Trophoblast cell (in vitro differentiated cells and primary cell): ENCODE data around the gene DPY19L1.
"Not testable (repeated sequence)": the region's sequence is repeated elsewhere in the genome, so short reads cannot be mapped to it uniquely, and the experiment has no call there.

Experiments used
- DNase-seq, 2 donors: peaks; one replicate each; pipeline ENCODE4 v3.0.0-alpha.2; 2016
- H2AFZ ChIP-seq: 2 replicates; pipeline ENCODE4 v1.6.1; 2013; ENCODE audit warnings: low read length, moderate library complexity, mild to moderate bottlenecking; ENCODE audit not compliant: insufficient read depth, poor library complexity
- H2AK5ac ChIP-seq: 2 replicates; pipeline ENCODE4 v1.6.1; 2013; ENCODE audit warnings: mild to moderate bottlenecking, low read length
- H2BK120ac ChIP-seq: 2 replicates; pipeline ENCODE4 v1.6.1; 2013; ENCODE audit warnings: low read length, mild to moderate bottlenecking, moderate library complexity; ENCODE audit not compliant: insufficient read depth, poor library complexity
- H2BK12ac ChIP-seq: 2 replicates; pipeline ENCODE4 v1.6.1; 2013; ENCODE audit warnings: mild to moderate bottlenecking, low read length, moderate library complexity
- H2BK5ac ChIP-seq: 2 replicates; pipeline ENCODE4 v1.6.1; 2013; ENCODE audit warnings: low read length, low read depth, moderate library complexity, mild to moderate bottlenecking; ENCODE audit not compliant: poor library complexity
- H3K14ac ChIP-seq: 2 replicates; pipeline ENCODE4 v1.6.1; 2013; ENCODE audit warnings: mild to moderate bottlenecking, low read length
- H3K18ac ChIP-seq: 2 replicates; pipeline ENCODE4 v1.6.1; 2013; ENCODE audit warnings: mild to moderate bottlenecking, low read length
- H3K23ac ChIP-seq: 2 replicates; pipeline ENCODE4 v1.6.1; 2013; ENCODE audit warnings: low read length
- H3K27ac ChIP-seq: 2 replicates; pipeline ENCODE4 v1.5.1; 2013; ENCODE audit warnings: low read depth, mild to moderate bottlenecking, inconsistent platforms, low read length, moderate library complexity
- H3K27me3 ChIP-seq: 2 replicates; pipeline ENCODE4 v1.6.1; 2013; ENCODE audit warnings: inconsistent platforms, mild to moderate bottlenecking, low read length, moderate library complexity; ENCODE audit not compliant: insufficient read depth
- H3K36me3 ChIP-seq, 2 experiments: 1 replicate in 1 of 2; 2 replicates in 1 of 2; pipeline ENCODE4 v1.6.1; 2013; ENCODE audit warnings: low read length in 2 of 2, mild to moderate bottlenecking in 2 of 2, moderate library complexity in 1 of 2; ENCODE audit not compliant: insufficient read depth in 2 of 2, control insufficient read depth in 1 of 2
- H3K4ac ChIP-seq: 2 replicates; pipeline ENCODE4 v1.6.1; 2013; ENCODE audit warnings: low read depth, mild to moderate bottlenecking, low read length, moderate library complexity
- H3K4me1 ChIP-seq, 2 experiments: 1 replicate in 1 of 2; 2 replicates in 1 of 2; pipeline ENCODE4 v1.6.1; 2013; ENCODE audit warnings: low read length in 2 of 2, mild to moderate bottlenecking in 2 of 2, moderate library complexity in 1 of 2; ENCODE audit not compliant: insufficient read depth in 2 of 2, control insufficient read depth in 1 of 2
- H3K4me2 ChIP-seq: 2 replicates; pipeline ENCODE4 v1.6.1; 2013; ENCODE audit warnings: inconsistent platforms, mild to moderate bottlenecking, low read length, moderate library complexity
- H3K4me3 ChIP-seq: 2 replicates; pipeline ENCODE4 v1.5.1; 2013; ENCODE audit warnings: mild to moderate bottlenecking, low read depth, low read length, inconsistent platforms
- H3K79me1 ChIP-seq: one replicate; pipeline ENCODE4 v1.6.1; 2013; ENCODE audit warnings: low read length
- H3K79me2 ChIP-seq: 2 replicates; pipeline ENCODE4 v1.6.1; 2013; ENCODE audit warnings: low read length, mild to moderate bottlenecking; ENCODE audit not compliant: control insufficient read depth, insufficient read depth, poor library complexity
- H3K9ac ChIP-seq: 2 replicates; pipeline ENCODE4 v1.6.1; 2013; ENCODE audit warnings: mild to moderate bottlenecking, low read length
- H3K9me3 ChIP-seq: 2 replicates; pipeline ENCODE4 v1.6.1; 2013; ENCODE audit warnings: low read depth, mild to moderate bottlenecking, control low read depth, inconsistent platforms, low read length; ENCODE audit not compliant: insufficient read depth
- H4K12ac ChIP-seq: 2 replicates; pipeline ENCODE4 v1.6.1; 2013; ENCODE audit warnings: low read depth, mild to moderate bottlenecking, low read length, moderate library complexity
- H4K8ac ChIP-seq: 2 replicates; pipeline ENCODE4 v1.6.1; 2013; ENCODE audit warnings: low read depth, mild to moderate bottlenecking, low read length, moderate library complexity
- H4K91ac ChIP-seq: one replicate; pipeline ENCODE4 v1.6.1; 2013; ENCODE audit warnings: low read depth, mild to moderate bottlenecking, low read length, moderate library complexity
- WGBS: extraction: QIAGEN DNeasy Blood & Tissue Kit; methylation state at CpG from one replicate; pipeline ENCODE4 v1.1.7; 2013; ENCODE audit warnings: missing lambda C conversion rate; ENCODE audit not compliant: insufficient read length, insufficient coverage; ENCODE audit errors: extremely low coverage; 5-methylcytosine and 5-hydroxymethylcytosine counted together

DPY19L1 gene

DNA sequence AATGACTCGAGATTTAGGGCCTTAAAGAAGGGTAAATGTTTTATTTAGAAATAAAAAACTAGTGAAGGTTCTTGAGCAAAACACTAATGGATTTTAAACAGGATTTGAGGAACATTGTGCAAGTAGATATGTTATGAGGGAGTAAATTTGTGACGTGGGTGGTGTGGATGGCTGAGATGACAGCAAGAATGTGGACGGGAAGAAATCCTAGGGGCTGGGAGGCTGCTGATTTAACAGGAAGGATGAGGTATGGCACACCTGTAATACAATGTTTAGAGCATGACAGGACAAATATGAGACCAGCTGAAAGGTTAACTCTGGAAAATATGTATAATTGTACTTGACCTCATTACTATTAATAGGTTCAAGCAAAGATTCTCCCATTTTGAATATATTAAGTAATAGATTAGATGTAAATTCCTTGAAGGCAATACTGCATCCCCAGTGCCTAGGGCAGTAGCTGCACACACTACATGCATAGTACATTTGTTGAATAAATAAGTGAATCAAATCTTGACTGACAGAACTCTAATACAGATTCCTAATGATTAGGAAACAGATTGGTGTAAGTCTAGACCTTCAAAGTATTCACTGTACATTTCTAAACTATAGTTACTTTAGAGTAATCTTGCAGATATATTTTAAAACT, 10.1 kb upstream of the DPY19L1 start:
- H3K4me1 ChIP-seq, H3K36me3 ChIP-seq, H4K91ac ChIP-seq, H3K18ac ChIP-seq, H3K9me3 ChIP-seq, H3K23ac ChIP-seq, H2AK5ac ChIP-seq, H3K27ac ChIP-seq, H2AFZ ChIP-seq, H3K79me1 ChIP-seq, H3K4ac ChIP-seq, H3K79me2 ChIP-seq, H2BK12ac ChIP-seq, H3K9ac ChIP-seq, H2BK120ac ChIP-seq, H2BK5ac ChIP-seq, DNase-seq, H3K4me2 ChIP-seq, H4K12ac ChIP-seq, H3K27me3 ChIP-seq, H3K4me3 ChIP-seq, H4K8ac ChIP-seq, H3K14ac ChIP-seq: not testable (repeated sequence)
- 100% methylated on average over 1 of the region's 3 CpGs for WGBS

DNA sequence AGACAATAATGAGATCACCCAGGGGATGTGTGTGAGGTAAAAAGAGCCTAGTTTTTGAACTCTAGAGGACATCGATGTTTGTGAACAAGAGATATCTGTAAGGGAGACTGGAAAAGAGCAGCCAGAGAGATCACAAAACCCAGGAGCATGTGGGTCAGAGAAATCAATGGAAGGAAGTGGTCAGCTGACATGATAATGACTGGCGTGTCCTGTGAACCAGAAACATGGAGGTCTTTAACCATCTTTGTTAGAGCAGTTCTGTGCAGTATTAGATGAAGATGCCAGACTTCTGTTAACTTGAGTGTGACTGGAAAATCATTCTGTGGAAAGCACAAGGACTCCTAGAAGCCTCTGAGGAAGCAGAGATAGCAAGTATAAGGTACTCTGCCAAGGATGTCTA, 6.0 kb upstream of the DPY19L1 start:
- not testable (repeated sequence) for H2BK5ac ChIP-seq, H3K14ac ChIP-seq, H3K4me3 ChIP-seq, H3K9me3 ChIP-seq, H3K4me2 ChIP-seq, H3K9ac ChIP-seq, H4K8ac ChIP-seq, H2BK12ac ChIP-seq, H4K91ac ChIP-seq, H3K79me1 ChIP-seq, H3K4me1 ChIP-seq, H2BK120ac ChIP-seq, H3K27me3 ChIP-seq, H2AFZ ChIP-seq, H4K12ac ChIP-seq, H3K23ac ChIP-seq, H3K27ac ChIP-seq, H2AK5ac ChIP-seq, H3K4ac ChIP-seq, H3K79me2 ChIP-seq, DNase-seq, H3K18ac ChIP-seq, H3K36me3 ChIP-seq
- WGBS = no CpG with 5 or more reads among the region's 2 CpGs

- Histone ChIP-seq H3K79me2 (peaks cover 5% of the 10 kb centered on the region), H3K4me3 (no peak overlapping the region), H4K8ac (no peak overlapping the region), H4K12ac (no peak overlapping the region), H2BK120ac (no peak overlapping the region), H4K91ac (no peak overlapping the region), H3K4me2 (no peak overlapping the region), H3K18ac (no peak overlapping the region), H2AK5ac (no peak overlapping the region), H3K79me1 (peaks cover 6% of the 10 kb centered on the region), H2BK12ac (no peak overlapping the region), H3K14ac (no peak overlapping the region), H2AFZ (no peak overlapping the region), H3K23ac (no peak overlapping the region), H2BK5ac (no peak overlapping the region), H3K27ac (no peak overlapping the region), H3K4ac (no peak overlapping the region), H3K27me3 (no peaks in the 10 kb centered on the region), H3K9ac (no peak overlapping the region), H3K9me3 (no peaks in the 10 kb centered on the region), H3K36me3 (no peaks in the 10 kb centered on the region), H3K4me1 (peaks cover 0 to 2% of the 10 kb centered on the region in 2 experiments)
- DNase-seq = no peak
These were observed 3.6 kb upstream of the DPY19L1 start for GRCh38 chr7:35040906-35041305.

GRCh38 chr7:35039343-35039742, 2.1 kb upstream of the DPY19L1 start:
- H2BK120ac ChIP-seq = no peak overlapping the region
- H2BK5ac ChIP-seq = no peak overlapping the region
- no peak overlapping the region for H4K8ac ChIP-seq
- no peak overlapping the region for H2BK12ac ChIP-seq
- H3K4me1 ChIP-seq = peaks cover 4 to 5% of the 10 kb centered on the region in 2 experiments
- no peak overlapping the region for H3K4me2 ChIP-seq
- no peaks in the 10 kb centered on the region for H3K36me3 ChIP-seq
- no peak overlapping the region for H3K4me3 ChIP-seq
- no peak overlapping the region for H3K27ac ChIP-seq
- H4K12ac ChIP-seq = no peak overlapping the region
- no CpG with 5 or more reads among the region's 5 CpGs for WGBS
- H4K91ac ChIP-seq = no peak overlapping the region
- H3K23ac ChIP-seq = no peak overlapping the region
- H3K18ac ChIP-seq = no peak overlapping the region
- H3K79me1 ChIP-seq = peaks cover 9% of the 10 kb centered on the region
- H3K9ac ChIP-seq = no peak overlapping the region
- no peak for DNase-seq
- H3K79me2 ChIP-seq = peaks cover 10% of the 10 kb centered on the region
- H3K4ac ChIP-seq = no peak overlapping the region
- H2AK5ac ChIP-seq = no peak overlapping the region
- no peaks in the 10 kb centered on the region for H3K9me3 ChIP-seq
- no peaks in the 10 kb centered on the region for H3K27me3 ChIP-seq
- no peak overlapping the region for H3K14ac ChIP-seq
- H2AFZ ChIP-seq = no peak overlapping the region
